Measurements from ENCODE around the gene IER2. TPM values are rescaled to one million over a fixed set of nuclear protein-coding genes. Genes with fewer than 3 reads are reported as not detected.

The IER2 gene
- total and polyA plus RNA-seq, 9 of the 15 experiments (the other 6 are each of a cell fraction or from before 2014, with no cell fraction given): 4.5 to 205 (median 23.7) TPM

GRCh38 chr19:13117772-13118423 lies 32.3 kb upstream of the IER2 start, which contains the start of gene NACC1 (continued):
- no peak for TF ChIP-seq ZNF408 (CRISPR knock-in tag; IDR thresholded peaks at IDR 0.05; ENCODE audit: low read depth)
- peak; percentile 77 for TF ChIP-seq ESRRA (IDR thresholded peaks at IDR 0.05; ENCODE audit: borderline replicate concordance, low read depth)
- TF ChIP-seq TFAM (CRISPR knock-in tag; conservative IDR thresholded peaks at IDR 0.05): no peak
- peak; percentile 47; the same call in 1 of the 2 replicates for TF ChIP-seq CTBP1 (IDR thresholded peaks at IDR 0.05; ENCODE audit: borderline replicate concordance)
- TF ChIP-seq FOXP1 (CRISPR knock-in tag; IDR thresholded peaks at IDR 0.05): peak; percentile 58; the same call in 1 of the 2 replicates
- no peak for TF ChIP-seq FOXM1 (IDR thresholded peaks at IDR 0.05; ENCODE audit: low read depth)
- TF ChIP-seq FOXM1 (CRISPR knock-in tag; IDR thresholded peaks at IDR 0.05; ENCODE audit: low read depth): no peak
- no peak for TF ChIP-seq CAMTA2 (CRISPR knock-in tag; conservative IDR thresholded peaks at IDR 0.05)
- TF ChIP-seq NRF1 (conservative IDR thresholded peaks at IDR 0.05 in 1 of 2, IDR thresholded peaks at IDR 0.05 in 1 of 2): peak; percentile 60 to 70; a peak in 2 of 4 replicates
- TF ChIP-seq, protein P1, sequence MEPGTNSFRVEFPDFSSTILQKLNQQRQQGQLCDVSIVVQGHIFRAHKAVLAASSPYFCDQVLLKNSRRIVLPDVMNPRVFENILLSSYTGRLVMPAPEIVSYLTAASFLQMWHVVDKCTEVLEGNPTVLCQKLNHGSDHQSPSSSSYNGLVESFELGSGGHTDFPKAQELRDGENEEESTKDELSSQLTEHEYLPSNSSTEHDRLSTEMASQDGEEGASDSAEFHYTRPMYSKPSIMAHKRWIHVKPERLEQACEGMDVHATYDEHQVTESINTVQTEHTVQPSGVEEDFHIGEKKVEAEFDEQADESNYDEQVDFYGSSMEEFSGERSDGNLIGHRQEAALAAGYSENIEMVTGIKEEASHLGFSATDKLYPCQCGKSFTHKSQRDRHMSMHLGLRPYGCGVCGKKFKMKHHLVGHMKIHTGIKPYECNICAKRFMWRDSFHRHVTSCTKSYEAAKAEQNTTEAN (CRISPR knock-in tag; IDR thresholded peaks at IDR 0.05): peak; percentile 35; the same call in 1 of the 2 replicates
- peak; percentile 33 for TF ChIP-seq HDAC3 (IDR thresholded peaks at IDR 0.05; ENCODE audit: borderline replicate concordance, partially characterized antibody)
- 0 out of 2 replicates have a peak, but pooled peaks have one; percentile 48 for TF ChIP-seq MIER1 (IDR thresholded peaks at IDR 0.05; ENCODE audit: low read depth)
- TF ChIP-seq, protein P2, sequence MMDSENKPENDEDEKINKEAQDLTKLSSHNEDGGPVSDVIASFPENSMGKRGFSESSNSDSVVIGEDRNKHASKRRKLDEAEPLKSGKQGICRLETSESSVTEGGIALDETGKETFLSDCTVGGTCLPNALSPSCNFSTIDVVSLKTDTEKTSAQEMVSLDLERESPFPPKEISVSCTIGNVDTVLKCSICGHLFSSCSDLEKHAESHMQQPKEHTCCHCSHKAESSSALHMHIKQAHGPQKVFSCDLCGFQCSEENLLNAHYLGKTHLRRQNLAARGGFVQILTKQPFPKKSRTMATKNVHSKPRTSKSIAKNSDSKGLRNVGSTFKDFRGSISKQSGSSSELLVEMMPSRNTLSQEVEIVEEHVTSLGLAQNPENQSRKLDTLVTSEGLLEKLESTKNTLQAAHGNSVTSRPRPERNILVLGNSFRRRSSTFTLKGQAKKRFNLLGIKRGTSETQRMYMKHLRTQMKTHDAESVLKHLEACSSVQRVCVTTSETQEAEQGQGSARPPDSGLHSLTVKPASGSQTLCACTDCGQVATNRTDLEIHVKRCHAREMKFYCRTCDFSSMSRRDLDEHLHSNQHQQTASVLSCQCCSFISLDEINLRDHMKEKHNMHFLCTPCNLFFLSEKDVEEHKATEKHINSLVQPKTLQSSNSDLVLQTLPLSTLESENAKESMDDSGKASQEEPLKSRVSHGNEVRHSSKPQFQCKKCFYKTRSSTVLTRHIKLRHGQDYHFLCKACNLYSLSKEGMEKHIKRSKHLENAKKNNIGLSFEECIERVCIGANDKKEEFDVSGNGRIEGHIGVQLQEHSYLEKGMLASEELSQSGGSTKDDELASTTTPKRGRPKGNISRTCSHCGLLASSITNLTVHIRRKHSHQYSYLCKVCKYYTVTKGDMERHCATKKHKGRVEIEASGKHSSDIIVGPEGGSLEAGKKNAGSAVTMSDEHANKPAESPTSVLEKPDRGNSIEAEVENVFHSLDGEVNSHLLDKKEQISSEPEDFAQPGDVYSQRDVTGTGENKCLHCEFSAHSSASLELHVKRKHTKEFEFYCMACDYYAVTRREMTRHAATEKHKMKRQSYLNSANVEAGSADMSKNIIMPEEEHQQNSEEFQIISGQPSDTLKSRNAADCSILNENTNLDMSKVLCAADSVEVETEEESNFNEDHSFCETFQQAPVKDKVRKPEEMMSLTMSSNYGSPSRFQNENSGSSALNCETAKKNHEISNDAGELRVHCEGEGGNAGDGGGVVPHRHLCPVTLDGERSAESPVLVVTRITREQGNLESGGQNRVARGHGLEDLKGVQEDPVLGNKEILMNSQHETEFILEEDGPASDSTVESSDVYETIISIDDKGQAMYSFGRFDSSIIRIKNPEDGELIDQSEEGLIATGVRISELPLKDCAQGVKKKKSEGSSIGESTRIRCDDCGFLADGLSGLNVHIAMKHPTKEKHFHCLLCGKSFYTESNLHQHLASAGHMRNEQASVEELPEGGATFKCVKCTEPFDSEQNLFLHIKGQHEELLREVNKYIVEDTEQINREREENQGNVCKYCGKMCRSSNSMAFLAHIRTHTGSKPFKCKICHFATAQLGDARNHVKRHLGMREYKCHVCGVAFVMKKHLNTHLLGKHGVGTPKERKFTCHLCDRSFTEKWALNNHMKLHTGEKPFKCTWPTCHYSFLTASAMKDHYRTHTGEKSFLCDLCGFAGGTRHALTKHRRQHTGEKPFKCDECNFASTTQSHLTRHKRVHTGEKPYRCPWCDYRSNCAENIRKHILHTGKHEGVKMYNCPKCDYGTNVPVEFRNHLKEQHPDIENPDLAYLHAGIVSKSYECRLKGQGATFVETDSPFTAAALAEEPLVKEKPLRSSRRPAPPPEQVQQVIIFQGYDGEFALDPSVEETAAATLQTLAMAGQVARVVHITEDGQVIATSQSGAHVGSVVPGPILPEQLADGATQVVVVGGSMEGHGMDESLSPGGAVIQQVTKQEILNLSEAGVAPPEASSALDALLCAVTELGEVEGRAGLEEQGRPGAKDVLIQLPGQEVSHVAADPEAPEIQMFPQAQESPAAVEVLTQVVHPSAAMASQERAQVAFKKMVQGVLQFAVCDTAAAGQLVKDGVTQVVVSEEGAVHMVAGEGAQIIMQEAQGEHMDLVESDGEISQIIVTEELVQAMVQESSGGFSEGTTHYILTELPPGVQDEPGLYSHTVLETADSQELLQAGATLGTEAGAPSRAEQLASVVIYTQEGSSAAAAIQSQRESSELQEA (IDR thresholded peaks at IDR 0.05; ENCODE audit: low read depth): peak; percentile 54
- TF ChIP-seq ZBTB11 (CRISPR knock-in tag; IDR thresholded peaks at IDR 0.05): peak in 1 of 3 experiments; percentile 87; a peak in 2 of 6 replicates
